GM06990 (cell line): ENCODE data around the gene PDSS2.

Source experiments
- DNase-seq: peaks from one replicate; pipeline ENCODE4 v3.0.0-alpha.2; 2011; ENCODE audit not compliant: insufficient read length; ENCODE audit errors: extremely low read depth
- H3K27me3 ChIP-seq: replicated peaks from 2 replicates; pipeline ENCODE4 v1.6.0; 2011; ENCODE audit warnings: low read length; ENCODE audit not compliant: control insufficient read depth, insufficient read depth
- H3K36me3 ChIP-seq: 2 replicates; pipeline ENCODE4 v1.5.1; 2011; ENCODE audit warnings: low read length; ENCODE audit not compliant: control insufficient read depth, insufficient read depth
- H3K4me3 ChIP-seq: replicated peaks from 2 replicates; pipeline ENCODE4 v1.5.1; 2011; ENCODE audit warnings: low read depth, mild to moderate bottlenecking, control low read depth, low read length
- CTCF ChIP-seq: IDR thresholded peaks from 2 replicates; pipeline ENCODE4 v1.5.1; 2011; ENCODE audit warnings: low read length, control low read depth, mild to moderate bottlenecking, inconsistent platforms; ENCODE audit not compliant: insufficient read depth, poor library complexity, severe bottlenecking

The PDSS2 gene

GRCh38 chr6:107161521-107161920, 297.8 kb downstream of the PDSS2 start:
- Histone ChIP-seq H3K4me3 (no peak overlapping the region), H3K36me3 (no peaks in the 10 kb centered on the region), H3K27me3 (no peaks in the 10 kb centered on the region)
- no peak for TF ChIP-seq CTCF
- no peak for DNase-seq

GRCh38 chr6:107156617-107157016, 302.7 kb downstream of the PDSS2 start:
- no peak overlapping the region for H3K4me3 ChIP-seq
- DNase-seq: no peak
- no peak for TF ChIP-seq CTCF
- no peaks in the 10 kb centered on the region for H3K36me3 ChIP-seq
- no peaks in the 10 kb centered on the region for H3K27me3 ChIP-seq

- Histone ChIP-seq H3K4me3 (no peak overlapping the region), H3K36me3 (no peaks in the 10 kb centered on the region), H3K27me3 (no peaks in the 10 kb centered on the region)
- no peak for DNase-seq
- no peak for TF ChIP-seq CTCF
These were observed 304.6 kb downstream of the PDSS2 start for GRCh38 chr6:107154801-107155160.

GRCh38 chr6:107154131-107154800, 305.1 kb downstream of the PDSS2 start:
- H3K36me3 ChIP-seq: no peaks in the 10 kb centered on the region
- no peak for DNase-seq
- TF ChIP-seq CTCF: no peak
- H3K27me3 ChIP-seq: no peaks in the 10 kb centered on the region
- H3K4me3 ChIP-seq: no peak overlapping the region

- no peak for TF ChIP-seq CTCF
- Histone ChIP-seq H3K36me3 (no peaks in the 10 kb centered on the region), H3K27me3 (no peaks in the 10 kb centered on the region), H3K4me3 (no peak overlapping the region)
- DNase-seq: no peak
These were observed 306.5 kb downstream of the PDSS2 start for GRCh38 chr6:107152638-107153430.
